ENCODE results near the gene SLC25A48.
A peak's percentile ranks its signal among the peaks of the same experiment; 100 is the strongest.

SLC25A48 gene

GRCh38 chr5:135921388-135921787, 86.9 kb downstream of the SLC25A48 start:
- no peak for DNase-seq (ENCODE audit: low spot score)

- DNase-seq (ENCODE audit: low spot score): peak; percentile 49
Measured at GRCh38 chr5:135930029-135930948, 95.8 kb downstream of the SLC25A48 start.

- DNase-seq (ENCODE audit: low spot score): no peak
Measured at GRCh38 chr5:135930949-135931295, 96.5 kb downstream of the SLC25A48 start.

GRCh38 chr5:135934939-135935338, 100.5 kb downstream of the SLC25A48 start:
- DNase-seq (ENCODE audit: low spot score): no peak

- no peak for DNase-seq (ENCODE audit: low spot score)
Measured at GRCh38 chr5:135937245-135937911, 102.9 kb downstream of the SLC25A48 start.

Measured in HuH-7 (cell line).